CD4-positive, alpha-beta memory T cell (primary cell): ENCODE results near the gene MIS18BP1. TPM values are rescaled to one million over a fixed set of nuclear protein-coding genes. Genes with fewer than 3 reads are reported as not detected.
"Not testable (repeated sequence)": the region's sequence is repeated elsewhere in the genome, so short reads cannot be mapped to it uniquely, and the experiment has no call there.

ENCODE experiments used
- CTCF ChIA-PET: fragments of 350-600 bp; sonication (Branson Sonifier 250); formaldehyde crosslinking; loops from one replicate; lab custom pipeline; 2021; ENCODE audit warnings: inconsistent platforms; ENCODE audit not compliant: partially characterized antibody; lab: Charles Lee
- POLR2A ChIA-PET: fragments of 350-600 bp; sonication (Branson Sonifier 250); formaldehyde crosslinking; loops from one replicate; lab custom pipeline; 2021; ENCODE audit not compliant: partially characterized antibody; lab: Charles Lee
- DNase-seq, 5 donors: peaks; one replicate each; pipeline versions ENCODE4 v3.0.0 to v3.0.0-alpha.2; 2020 to 2022; ENCODE audit warnings: mixed read lengths in 1 of 5
- H3K27ac ChIP-seq: one replicate; pipeline ENCODE4 v1.7.0; 2013; ENCODE audit warnings: low read depth, low read length
- H3K27me3 ChIP-seq: 2 replicates; pipeline ENCODE4 v1.7.0; 2013; ENCODE audit warnings: mild to moderate bottlenecking, low read length, moderate library complexity; ENCODE audit not compliant: insufficient read depth
- H3K36me3 ChIP-seq: 2 replicates; pipeline ENCODE4 v1.7.0; 2013; ENCODE audit warnings: mild to moderate bottlenecking, low read length, moderate library complexity; ENCODE audit not compliant: insufficient read depth
- H3K4me1 ChIP-seq: 2 replicates; pipeline ENCODE4 v1.7.0; 2013; ENCODE audit warnings: mild to moderate bottlenecking, low read length, moderate library complexity; ENCODE audit not compliant: insufficient read depth
- H3K4me3 ChIP-seq, 2 donors: one replicate each; pipeline ENCODE4 v1.7.0; 2013; ENCODE audit warnings: low read length in 2 of 2, mild to moderate bottlenecking in 1 of 2
- H3K9me3 ChIP-seq, 2 donors: one replicate each; pipeline ENCODE4 v1.7.0; 2013; ENCODE audit warnings: low read length in 2 of 2, control low read depth in 1 of 2; ENCODE audit not compliant: control insufficient read depth in 1 of 2
- H3K27ac Mint-ChIP-seq, 7 donors: one replicate each; pipeline ENCODE4 v1.8.0; 2020 to 2021; ENCODE audit warnings: mixed read lengths in 7 of 7, mild to moderate bottlenecking in 6 of 7, inconsistent platforms in 3 of 7, moderate library complexity in 3 of 7
- H3K27me3 Mint-ChIP-seq, 2 donors: one replicate each; pipeline ENCODE4 v1.8.0; 2020 to 2021; ENCODE audit warnings: mixed read lengths in 2 of 2
- H3K36me3 Mint-ChIP-seq, 2 donors: one replicate each; pipeline ENCODE4 v1.8.0; 2020 to 2021; ENCODE audit warnings: mixed read lengths in 2 of 2, inconsistent platforms in 1 of 2, mild to moderate bottlenecking in 1 of 2
- H3K4me1 Mint-ChIP-seq, 4 donors: one replicate each; pipeline ENCODE4 v1.8.0; 2020 to 2021; ENCODE audit warnings: mixed read lengths in 4 of 4, mild to moderate bottlenecking in 1 of 4
- H3K4me3 Mint-ChIP-seq, 8 donors: one replicate each; pipeline ENCODE4 v1.8.0; 2020 to 2021; ENCODE audit warnings: mixed read lengths in 8 of 8, mild to moderate bottlenecking in 7 of 8, moderate library complexity in 6 of 8, inconsistent platforms in 3 of 8
- H3K9me3 Mint-ChIP-seq, 8 donors: one replicate each; pipeline ENCODE4 v1.8.0; 2020 to 2021; ENCODE audit warnings: mixed read lengths in 8 of 8, mild to moderate bottlenecking in 5 of 8, inconsistent platforms in 3 of 8, moderate library complexity in 1 of 8
- intact Hi-C: fragments of 100-400 bp; cut with micrococcal nuclease; formaldehyde crosslinking; loops from one replicate; pipeline ENCODE4 v1.15.1; 2023
- polyA plus RNA-seq, 2 donors: library from polyadenylated mRNA; unstranded; fragments of 300-500 nt; fragmentation: Illumina TruSeq; gene quantifications; one replicate each; pipeline ENCODE4 v1.2.3, GENCODE V29; 2021
- total RNA-seq, 2 experiments: library from RNA; stranded (reverse); gene quantifications; one replicate each; pipeline ENCODE4 v1.2.3, GENCODE V29; 2021

The MIS18BP1 gene
- 10 to 100 TPM; 30.6 to 31.2 TPM for total RNA-seq
- polyA plus RNA-seq = 10 to 100 TPM; 14.9 to 28.9 TPM

DNA sequence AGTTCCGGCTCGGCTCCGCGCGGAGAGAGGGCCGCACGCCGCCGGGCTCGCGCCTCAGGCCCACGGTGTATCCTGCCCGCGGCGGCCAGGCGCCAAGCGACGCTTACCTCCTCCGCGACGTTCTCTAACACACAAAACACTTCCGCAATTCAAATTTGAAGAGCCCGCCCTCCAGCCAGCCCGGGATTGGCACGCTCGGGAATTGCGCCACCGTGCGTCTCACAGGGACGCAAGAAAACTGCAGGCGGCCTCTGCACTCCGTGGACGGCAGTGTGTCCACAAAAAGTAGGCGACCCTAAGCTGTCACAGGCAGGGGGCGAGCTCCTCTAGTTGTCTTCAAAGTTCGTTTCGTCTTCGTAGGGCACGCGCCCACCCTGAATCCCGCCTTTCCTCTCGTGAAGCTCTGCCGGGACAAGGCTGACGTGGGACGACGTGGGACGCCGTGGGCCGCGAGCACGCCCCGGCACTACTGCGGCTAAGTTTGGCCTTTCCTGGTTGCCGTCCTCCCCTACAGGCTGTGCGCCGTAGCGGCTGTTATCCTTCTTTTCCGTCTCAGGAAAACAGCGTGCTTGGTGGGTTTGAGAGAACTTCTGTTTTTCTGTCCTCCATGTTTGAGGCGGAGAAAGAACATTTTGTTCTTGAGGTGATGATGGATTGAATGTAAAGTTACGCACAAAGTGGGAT lies at the start of gene MIS18BP1:
TSS of gene MIS18BP1 (minus strand) at position 133 of the 684 bp plus-strand sequence. CDS start 5,916 bp downstream, outside the sequence.
- intact Hi-C loops = loop anchor here (1.0 to 5.0 kb wide), 6 partner anchors 15 to 356 kb away; partner anchors contain the start of genes FKBP3, PRPF39 and TOGARAM1
- H3K4me1 ChIP-seq = peaks cover 42% of the 10 kb centered on the region
- H3K27ac ChIP-seq = peak within 1 kb of the TSS; percentile 71
- Mint-ChIP-seq H3K36me3 (peaks cover 0 to 13% of the 10 kb centered on the region in 2 donors), H3K4me1 (peaks cover 17 to 33% (median 25%) of the 10 kb centered on the region in 4 donors), H3K27ac (peak within 1 kb of the TSS; percentile 94 to 97 (median 96)), H3K9me3 (peaks cover 0 to 20% (median 18%) of the 10 kb centered on the region in 8 donors), H3K4me3 (peak within 1 kb of the TSS; percentile 91 to 97 (median 94)), H3K27me3 (no peaks in the 10 kb centered on the region)
- DNase-seq = peak; percentile 92 to 95 (median 94)
- CTCF ChIA-PET = interaction anchor here (0.7 to 4.4 kb wide), 17 partner anchors 8 to 357 kb away, joined by 3 to 33 read pairs (median 4); partner anchors contain the start of genes FKBP3, KLHL28 and TOGARAM1
- peaks cover 0 to 6% of the 10 kb centered on the region in 2 donors for H3K9me3 ChIP-seq
- POLR2A ChIA-PET = interaction anchor here (0.7 to 3.2 kb wide), 14 partner anchors 15 to 357 kb away, joined by 3 to 44 read pairs (median 3); partner anchors contain the start of genes FKBP3, KLHL28, PRPF39 and TOGARAM1
- no peaks in the 10 kb centered on the region for H3K27me3 ChIP-seq
- no peaks in the 10 kb centered on the region for H3K36me3 ChIP-seq
- H3K4me3 ChIP-seq = peak within 1 kb of the TSS; percentile 83 to 93

DNA sequence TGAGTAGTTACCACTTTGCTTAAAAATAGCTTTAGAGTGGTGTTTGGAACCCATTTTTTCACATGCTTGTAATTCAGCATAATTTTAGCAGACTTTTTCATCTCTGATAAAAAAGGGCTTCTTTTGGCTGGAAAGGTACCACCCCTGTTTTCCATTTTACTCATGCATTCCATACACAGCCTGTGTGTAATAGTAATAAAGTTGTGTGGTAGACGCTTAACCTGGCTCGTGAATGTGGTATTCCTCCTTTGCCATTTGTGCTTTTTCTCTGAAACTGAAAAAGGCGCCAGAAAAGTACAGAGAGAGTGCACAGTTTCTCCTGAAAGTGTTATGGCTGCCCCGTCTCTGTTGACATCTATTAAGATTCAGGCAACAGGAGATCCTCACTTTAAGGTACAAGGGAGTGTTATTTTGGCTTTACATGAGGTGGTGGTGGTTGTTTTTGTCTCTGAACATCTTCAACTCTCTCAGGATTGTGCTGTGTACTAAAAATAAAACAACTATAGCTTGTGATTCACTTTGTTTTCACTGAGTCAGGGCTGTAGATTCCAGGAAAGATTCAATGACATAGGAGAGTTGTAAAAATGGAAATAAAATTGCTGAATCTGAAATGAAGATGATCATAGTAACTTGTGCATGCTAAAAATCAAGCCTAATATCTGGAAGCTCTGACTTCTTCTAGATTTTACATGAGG lies 45.6 kb upstream of the MIS18BP1 start:
- Histone ChIP-seq H3K36me3 (no peaks in the 10 kb centered on the region), H3K4me1 (no peaks in the 10 kb centered on the region), H3K9me3 (no peaks in the 10 kb centered on the region), H3K27ac (no peak overlapping the region), H3K27me3 (no peaks in the 10 kb centered on the region), H3K4me3 (no peak overlapping the region)
- ChIA-PET POLR2A (no interaction called here), CTCF (no interaction called here)
- peaks cover 0 to 6% (median under 1%) of the 10 kb centered on the region in 8 donors for H3K9me3 Mint-ChIP-seq
- peaks cover 0 to 3% of the 10 kb centered on the region in 2 donors for H3K27me3 Mint-ChIP-seq
- H3K4me1 Mint-ChIP-seq = peaks cover 0 to 4% (median 0%) of the 10 kb centered on the region in 4 donors
- H3K36me3 Mint-ChIP-seq = no peaks in the 10 kb centered on the region
- no peak overlapping the region for H3K4me3 Mint-ChIP-seq
- DNase-seq = no peak
- H3K27ac Mint-ChIP-seq = no peak overlapping the region
- intact Hi-C loops = no loop called here

DNA sequence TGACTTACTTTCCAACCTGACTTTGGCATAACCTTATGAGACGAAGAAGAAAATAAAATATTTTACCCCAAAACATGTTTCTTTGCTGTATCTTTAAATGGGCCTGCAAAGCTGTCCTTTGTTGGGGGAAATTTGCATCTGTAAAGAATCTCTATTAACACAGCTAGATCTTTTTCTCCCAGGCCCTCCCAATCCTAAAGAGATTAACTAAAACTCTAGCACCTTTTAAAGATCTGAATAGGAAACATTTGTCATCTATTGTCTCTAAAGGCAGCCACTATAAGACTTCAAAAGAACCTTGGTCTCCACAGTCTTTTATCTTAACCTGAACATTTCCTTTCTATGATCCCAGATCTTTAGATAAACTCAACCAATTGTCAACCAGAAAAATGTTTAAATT lies 41.8 kb upstream of the MIS18BP1 start:
- intact Hi-C loops, H3K36me3 ChIP-seq, H3K27ac Mint-ChIP-seq, CTCF ChIA-PET, H3K27ac ChIP-seq, DNase-seq, H3K9me3 Mint-ChIP-seq, H3K27me3 ChIP-seq, H3K36me3 Mint-ChIP-seq, H3K4me1 ChIP-seq, POLR2A ChIA-PET, H3K4me1 Mint-ChIP-seq, H3K4me3 ChIP-seq, H3K9me3 ChIP-seq, H3K4me3 Mint-ChIP-seq, H3K27me3 Mint-ChIP-seq: not testable (repeated sequence)

DNA sequence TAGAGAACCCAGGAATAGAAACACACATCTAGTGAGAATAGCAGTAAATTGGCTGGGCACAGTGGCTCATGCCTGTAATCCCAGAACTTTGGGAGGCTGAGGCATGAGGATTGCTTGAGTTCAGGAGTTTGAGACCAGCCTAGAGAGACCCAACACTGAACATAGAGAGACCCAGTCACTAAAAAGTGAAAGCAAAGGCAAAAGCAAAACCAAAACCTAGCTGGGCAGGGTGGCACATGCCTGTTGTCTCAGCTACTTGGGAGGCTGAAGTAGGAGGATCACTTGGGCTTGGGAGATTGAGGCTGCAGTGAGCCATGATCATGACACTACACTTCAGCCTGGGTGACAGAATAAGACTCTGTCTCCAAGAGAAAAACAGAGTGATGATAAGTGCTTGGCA lies 37.5 kb upstream of the MIS18BP1 start:
- H3K36me3 ChIP-seq = no peaks in the 10 kb centered on the region
- peaks cover 0 to under 1% of the 10 kb centered on the region in 2 donors for H3K36me3 Mint-ChIP-seq
- CTCF ChIA-PET = no interaction called here

DNA sequence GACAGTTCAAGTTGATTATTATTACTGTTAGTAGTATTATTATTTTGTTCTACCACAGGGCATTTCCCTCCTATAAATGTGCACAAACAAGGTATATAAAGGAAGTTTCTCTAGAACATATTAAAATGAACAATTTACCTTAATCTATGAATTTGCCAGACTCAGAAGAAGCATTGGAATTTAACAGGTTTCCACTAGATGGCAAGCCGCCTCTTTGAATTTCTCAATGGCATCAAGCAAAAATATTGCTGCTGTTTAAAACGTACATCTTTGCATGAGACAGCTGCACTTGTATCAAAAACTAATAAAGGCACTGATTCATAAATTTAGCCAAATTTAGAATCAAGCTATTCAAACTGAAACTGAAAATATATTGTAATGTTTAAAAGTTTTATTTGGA lies 34.6 kb upstream of the MIS18BP1 start:
- CTCF ChIA-PET = no interaction called here
- no peak overlapping the region for H3K27ac Mint-ChIP-seq

More for the DNA sequence above, 37.5 kb upstream of the MIS18BP1 start:
- H3K4me3 Mint-ChIP-seq = peak overlapping the region in 1 of 8 donors; percentile 11
- intact Hi-C loops = no loop called here
- H3K27me3 Mint-ChIP-seq = peaks cover 7 to 8% of the 10 kb centered on the region in 2 donors
- peaks cover 0 to 4% (median 0%) of the 10 kb centered on the region in 8 donors for H3K9me3 Mint-ChIP-seq
- Histone ChIP-seq H3K27me3 (no peaks in the 10 kb centered on the region), H3K9me3 (no peaks in the 10 kb centered on the region), H3K4me1 (no peaks in the 10 kb centered on the region), H3K27ac (no peak overlapping the region), H3K4me3 (no peak overlapping the region)
- POLR2A ChIA-PET = no interaction called here
- peak overlapping the region in 1 of 7 donors; percentile 52 for H3K27ac Mint-ChIP-seq
- peaks cover 0 to 9% (median under 1%) of the 10 kb centered on the region in 4 donors for H3K4me1 Mint-ChIP-seq
- no peak for DNase-seq

DNA sequence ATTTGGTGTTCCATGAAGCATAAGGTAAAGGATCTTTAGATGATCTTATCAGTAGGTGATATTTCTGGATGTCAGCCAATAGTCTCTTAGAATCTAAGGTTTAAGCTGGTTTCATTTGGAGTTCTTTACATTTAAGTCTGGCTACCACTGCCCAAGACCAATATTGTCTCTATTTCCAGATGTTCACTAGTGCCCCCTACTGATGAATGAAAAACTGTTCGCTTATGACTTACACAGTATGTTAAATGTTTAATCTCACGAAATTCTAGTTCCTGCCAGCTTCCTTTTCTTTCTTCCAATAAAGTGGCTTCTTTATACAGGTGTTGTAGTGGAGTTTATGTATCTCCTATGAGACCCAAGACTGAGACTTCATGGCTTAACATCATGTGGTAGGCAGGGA lies 31.8 kb upstream of the MIS18BP1 start:
- Histone ChIP-seq H3K9me3 (no peaks in the 10 kb centered on the region), H3K27me3 (no peaks in the 10 kb centered on the region), H3K36me3 (no peaks in the 10 kb centered on the region), H3K4me1 (no peaks in the 10 kb centered on the region), H3K4me3 (no peak overlapping the region), H3K27ac (no peak overlapping the region)
- H3K9me3 Mint-ChIP-seq = peaks cover 3 to 41% (median 22%) of the 10 kb centered on the region in 8 donors
- DNase-seq = no peak
- H3K27me3 Mint-ChIP-seq = peaks cover 13 to 18% of the 10 kb centered on the region in 2 donors
- H3K4me3 Mint-ChIP-seq = no peak overlapping the region
- intact Hi-C loops = no loop called here
- ChIA-PET CTCF (no interaction called here), POLR2A (no interaction called here)
- peaks cover 3 to 7% of the 10 kb centered on the region in 2 donors for H3K36me3 Mint-ChIP-seq
- peaks cover 0 to 1% (median 0%) of the 10 kb centered on the region in 4 donors for H3K4me1 Mint-ChIP-seq
- no peak overlapping the region for H3K27ac Mint-ChIP-seq

More for the DNA sequence above, 34.6 kb upstream of the MIS18BP1 start:
- Histone ChIP-seq H3K36me3 (no peaks in the 10 kb centered on the region), H3K4me1 (no peaks in the 10 kb centered on the region), H3K9me3 (no peaks in the 10 kb centered on the region), H3K27ac (no peak overlapping the region), H3K4me3 (no peak overlapping the region), H3K27me3 (no peaks in the 10 kb centered on the region)
- H3K4me3 Mint-ChIP-seq = no peak overlapping the region
- peaks cover 13% of the 10 kb centered on the region in 2 donors for H3K27me3 Mint-ChIP-seq
- intact Hi-C loops = no loop called here
- H3K36me3 Mint-ChIP-seq = peaks cover 2 to 3% of the 10 kb centered on the region in 2 donors
- H3K4me1 Mint-ChIP-seq = peaks cover 0 to 5% (median under 1%) of the 10 kb centered on the region in 4 donors
- POLR2A ChIA-PET = no interaction called here
- peaks cover 0 to 21% (median 5%) of the 10 kb centered on the region in 8 donors for H3K9me3 Mint-ChIP-seq
- no peak for DNase-seq
